ENCODE data around the gene NEDD4L. TPM values are rescaled to one million over a fixed set of nuclear protein-coding genes. Genes with fewer than 3 reads are reported as not detected.

Gene NEDD4L
- total RNA-seq, 2 donors from 2014 or later = 149 to 212 TPM

GRCh38 chr18:58315041-58315440 lies 271.0 kb downstream of the NEDD4L start:
- no peaks in the 10 kb centered on the region for H3K27me3 ChIP-seq
- peak overlapping the region; percentile 59 for H3K27ac ChIP-seq
- intact Hi-C loops (cut with DNase I) = no loop called here
- TF ChIP-seq CTCF (IDR thresholded peaks at IDR 0.05) = no peak
- H3K4me1 ChIP-seq = peaks cover 20% of the 10 kb centered on the region
- H3K9me3 ChIP-seq = no peaks in the 10 kb centered on the region
- H3K36me3 ChIP-seq = no peaks in the 10 kb centered on the region
- H3K4me3 ChIP-seq = no peak overlapping the region
- DNase-seq = no peak
- no peak overlapping the region for H3K9ac ChIP-seq (ENCODE audit: low read depth in 2 of 2, low read length in 2 of 2)

GRCh38 chr18:58315739-58316215 lies 271.8 kb downstream of the NEDD4L start:
- no peak for TF ChIP-seq CTCF (IDR thresholded peaks at IDR 0.05)
- DNase-seq = peak; percentile 61
- peak overlapping the region in 1 of 2 donors; percentile 6 for H3K9ac ChIP-seq (ENCODE audit: low read depth in 2 of 2, low read length in 2 of 2)
- no peaks in the 10 kb centered on the region for H3K36me3 ChIP-seq
- peak overlapping the region; percentile 59 for H3K27ac ChIP-seq
- H3K27me3 ChIP-seq = no peaks in the 10 kb centered on the region
- H3K4me3 ChIP-seq = no peak overlapping the region
- intact Hi-C loops (cut with DNase I) = no loop called here
- peaks cover 20% of the 10 kb centered on the region for H3K4me1 ChIP-seq
- H3K9me3 ChIP-seq = no peaks in the 10 kb centered on the region

GRCh38 chr18:58316396-58317342 lies 272.6 kb downstream of the NEDD4L start:
- no peak for TF ChIP-seq CTCF (IDR thresholded peaks at IDR 0.05)
- H3K4me3 ChIP-seq = no peak overlapping the region
- H3K4me1 ChIP-seq = peaks cover 20% of the 10 kb centered on the region
- no peaks in the 10 kb centered on the region for H3K36me3 ChIP-seq
- H3K9me3 ChIP-seq = no peaks in the 10 kb centered on the region
- peak overlapping the region; percentile 59 for H3K27ac ChIP-seq
- peak overlapping the region in 1 of 2 donors; percentile 30 for H3K9ac ChIP-seq (ENCODE audit: low read depth in 2 of 2, low read length in 2 of 2)
- intact Hi-C loops (cut with DNase I) = no loop called here
- no peak for DNase-seq
- H3K27me3 ChIP-seq = no peaks in the 10 kb centered on the region

GRCh38 chr18:58319719-58320118 lies 275.7 kb downstream of the NEDD4L start:
- H3K4me1 ChIP-seq = peaks cover 12% of the 10 kb centered on the region
- no peak overlapping the region for H3K4me3 ChIP-seq
- no peak for DNase-seq
- H3K36me3 ChIP-seq = peaks cover 3% of the 10 kb centered on the region
- intact Hi-C loops (cut with DNase I) = loop anchor here (5.0 to 10.0 kb wide), 3 partner anchors 127 to 255 kb away; no protein-coding TSS in a partner anchor
- no peaks in the 10 kb centered on the region for H3K9me3 ChIP-seq
- no peak overlapping the region for H3K9ac ChIP-seq (ENCODE audit: low read depth in 2 of 2, low read length in 2 of 2)
- no peaks in the 10 kb centered on the region for H3K27me3 ChIP-seq
- TF ChIP-seq CTCF (IDR thresholded peaks at IDR 0.05) = no peak
- peak overlapping the region; percentile 12 for H3K27ac ChIP-seq

GRCh38 chr18:58320907-58321561 lies 277.0 kb downstream of the NEDD4L start:
- Histone ChIP-seq H3K27ac (no peak overlapping the region), H3K9ac (ENCODE audit: low read depth in 2 of 2, low read length in 2 of 2) (no peak overlapping the region), H3K27me3 (no peaks in the 10 kb centered on the region), H3K36me3 (peaks cover 3% of the 10 kb centered on the region), H3K4me3 (no peak overlapping the region), H3K9me3 (no peaks in the 10 kb centered on the region), H3K4me1 (no peaks in the 10 kb centered on the region)
- no peak for TF ChIP-seq CTCF (IDR thresholded peaks at IDR 0.05)
- intact Hi-C loops (cut with DNase I) = loop anchor here (5.0 to 10.0 kb wide), 3 partner anchors 129 to 256 kb away; no protein-coding TSS in a partner anchor
- DNase-seq = no peak

Data from colonic mucosa (tissue), 4 donors.